Suprapubic skin (tissue), 4 donors: ENCODE measurements around the gene RASGEF1C. TPM values are rescaled to one million over a fixed set of nuclear protein-coding genes. Genes with fewer than 3 reads are reported as not detected.

Experiments
- DNase-seq, 2 donors: peaks; one replicate each; pipeline ENCODE4 v3.0.0-alpha.2; 2019; ENCODE audit warnings: low spot score in 2 of 2
- H3K27ac ChIP-seq: fragments of 200-600 bp; sonication (generic); one replicate; pipeline ENCODE4 v1.5.1; 2019
- H3K27me3 ChIP-seq: fragments of 200-600 bp; sonication (generic); one replicate; pipeline ENCODE4 v1.5.1; 2019
- H3K36me3 ChIP-seq: fragments of 200-600 bp; sonication (generic); one replicate; pipeline ENCODE4 v1.5.1; 2019
- H3K4me1 ChIP-seq: fragments of 200-600 bp; sonication (generic); one replicate; pipeline ENCODE4 v1.5.1; 2019
- H3K4me3 ChIP-seq: fragments of 200-600 bp; sonication (generic); one replicate; pipeline ENCODE4 v1.5.1; 2019; ENCODE audit warnings: mild to moderate bottlenecking
- H3K9me3 ChIP-seq: fragments of 200-600 bp; sonication (generic); one replicate; pipeline ENCODE4 v1.5.1; 2019
- EP300 ChIP-seq: sonication (generic); formaldehyde crosslinking; IDR thresholded peaks from one replicate; pipeline ENCODE4 v1.6.1; 2017; ENCODE audit warnings: antibody characterized with exemption
- POLR2A ChIP-seq, 2 donors: fragments of 450-650 bp; IDR thresholded peaks; one replicate each; pipeline ENCODE4 v1.6.1; 2017; ENCODE audit warnings: antibody characterized with exemption in 2 of 2, mild to moderate bottlenecking in 2 of 2, moderate library complexity in 2 of 2
- POLR2AphosphoS5 ChIP-seq, 3 donors: sonication (generic); formaldehyde crosslinking; IDR thresholded peaks; one replicate each; pipeline ENCODE4 v1.6.1; 2017; ENCODE audit warnings: antibody characterized with exemption in 3 of 3
- WGBS: methylation state at CpG from one replicate; pipeline ENCODE4 v1.1.5; 2018; 5-methylcytosine and 5-hydroxymethylcytosine counted together
- total RNA-seq, 4 donors: library from RNA; depleted of rRNA; stranded (reverse); fragments of >200 nt; gene quantifications; one replicate each; pipeline ENCODE4 v1.1.0, GENCODE V29; 2016
- TF ChIP-seq, protein P1 (sequence below), 2 donors: fragments of 200-600 bp in 1 of 2; fragments of 450-650 bp in 1 of 2; sonication (generic) in 1 of 2; IDR thresholded peaks; one replicate each; pipeline ENCODE4 v1.5.1; 2016 to 2019; ENCODE audit warnings: antibody characterized with exemption in 2 of 2, mild to moderate bottlenecking in 1 of 2, moderate library complexity in 1 of 2

The RASGEF1C gene
- total RNA-seq, 4 donors from 2014 or later, result 0.64 to 0.89 (median 0.81) TPM

DNA sequence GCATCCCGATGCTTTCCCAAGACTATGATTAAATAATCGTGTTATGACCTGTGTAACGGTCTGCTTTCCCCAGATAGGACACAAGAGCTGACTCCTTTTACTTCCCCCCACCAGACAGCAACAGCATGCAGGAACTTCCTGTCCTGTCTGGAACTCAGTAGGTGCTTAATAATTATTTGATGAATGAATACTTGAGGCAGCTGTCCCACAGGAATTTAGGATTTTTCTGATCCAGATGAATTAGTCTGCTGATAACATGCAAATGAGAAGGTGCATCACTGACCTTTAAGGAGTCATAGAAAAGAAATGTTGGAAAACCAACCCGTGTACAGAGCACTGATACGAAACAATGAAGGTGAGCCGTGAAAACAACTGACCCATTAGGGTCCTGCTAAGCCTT, 149.7 kb downstream of the RASGEF1C start:
- H3K4me3 ChIP-seq, result no peak overlapping the region
- no peak overlapping the region for H3K27ac ChIP-seq
- H3K4me1 ChIP-seq, result no peaks in the 10 kb centered on the region
- TF ChIP-seq POLR2AphosphoS5 (IDR thresholded peaks at IDR 0.05), result no peak
- TF ChIP-seq, protein P1, sequence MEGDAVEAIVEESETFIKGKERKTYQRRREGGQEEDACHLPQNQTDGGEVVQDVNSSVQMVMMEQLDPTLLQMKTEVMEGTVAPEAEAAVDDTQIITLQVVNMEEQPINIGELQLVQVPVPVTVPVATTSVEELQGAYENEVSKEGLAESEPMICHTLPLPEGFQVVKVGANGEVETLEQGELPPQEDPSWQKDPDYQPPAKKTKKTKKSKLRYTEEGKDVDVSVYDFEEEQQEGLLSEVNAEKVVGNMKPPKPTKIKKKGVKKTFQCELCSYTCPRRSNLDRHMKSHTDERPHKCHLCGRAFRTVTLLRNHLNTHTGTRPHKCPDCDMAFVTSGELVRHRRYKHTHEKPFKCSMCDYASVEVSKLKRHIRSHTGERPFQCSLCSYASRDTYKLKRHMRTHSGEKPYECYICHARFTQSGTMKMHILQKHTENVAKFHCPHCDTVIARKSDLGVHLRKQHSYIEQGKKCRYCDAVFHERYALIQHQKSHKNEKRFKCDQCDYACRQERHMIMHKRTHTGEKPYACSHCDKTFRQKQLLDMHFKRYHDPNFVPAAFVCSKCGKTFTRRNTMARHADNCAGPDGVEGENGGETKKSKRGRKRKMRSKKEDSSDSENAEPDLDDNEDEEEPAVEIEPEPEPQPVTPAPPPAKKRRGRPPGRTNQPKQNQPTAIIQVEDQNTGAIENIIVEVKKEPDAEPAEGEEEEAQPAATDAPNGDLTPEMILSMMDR (IDR thresholded peaks at IDR 0.05), result no peak
- H3K9me3 ChIP-seq, result no peaks in the 10 kb centered on the region
- H3K36me3 ChIP-seq, result no peaks in the 10 kb centered on the region
- no peaks in the 10 kb centered on the region for H3K27me3 ChIP-seq
- WGBS, result 87% methylated on average over 6 of the region's 6 CpGs
- DNase-seq, result no peak

DNA sequence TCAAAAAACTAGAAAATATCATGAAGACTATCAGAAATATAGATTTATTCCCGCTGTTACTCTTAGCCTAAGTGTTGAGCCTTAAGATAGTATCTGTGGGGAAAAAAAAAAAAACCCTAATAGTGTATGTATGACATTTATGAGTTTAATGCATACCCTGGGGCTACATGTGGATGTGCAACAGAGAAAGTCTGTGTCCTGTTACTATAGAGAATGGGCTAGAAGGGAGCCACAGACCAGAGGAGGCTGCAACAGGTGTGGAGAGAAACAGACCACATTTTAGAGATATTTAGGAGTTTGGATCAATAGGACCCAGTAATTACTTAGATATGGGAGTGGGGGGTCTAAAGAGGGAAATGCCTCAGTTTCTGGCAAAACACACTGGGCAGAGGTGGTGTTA, 152.9 kb downstream of the RASGEF1C start:
- Histone ChIP-seq H3K27me3 (no peaks in the 10 kb centered on the region), H3K4me1 (no peaks in the 10 kb centered on the region), H3K4me3 (no peak overlapping the region), H3K27ac (no peak overlapping the region), H3K36me3 (no peaks in the 10 kb centered on the region), H3K9me3 (no peaks in the 10 kb centered on the region)
- 100% methylated on average over 1 of the region's 1 CpG for WGBS
- DNase-seq, result no peak
- no peak for TF ChIP-seq EP300

DNA sequence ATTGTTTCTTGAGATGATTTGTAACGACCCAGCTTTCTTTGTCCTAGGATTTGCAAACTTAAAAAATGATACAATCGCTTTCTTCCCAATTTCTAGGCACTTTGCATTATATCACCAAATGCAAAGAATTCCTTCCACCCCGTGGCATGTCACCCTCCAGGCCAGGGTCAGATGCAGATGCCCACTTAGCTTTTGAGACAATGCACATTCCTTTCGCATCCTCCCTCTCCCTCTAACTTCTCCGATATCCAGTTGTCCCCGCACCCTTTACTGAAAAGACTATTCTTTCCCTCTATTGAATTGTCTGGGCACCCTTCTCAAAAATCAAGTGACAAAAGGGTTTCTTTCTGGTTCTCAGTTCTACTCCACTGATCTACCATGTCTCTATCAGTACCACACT, 154.8 kb downstream of the RASGEF1C start:
- Histone ChIP-seq H3K4me1 (no peaks in the 10 kb centered on the region), H3K9me3 (no peaks in the 10 kb centered on the region), H3K27ac (no peak overlapping the region), H3K27me3 (no peaks in the 10 kb centered on the region), H3K36me3 (no peaks in the 10 kb centered on the region), H3K4me3 (no peak overlapping the region)
- no peak for DNase-seq
- no peak for TF ChIP-seq POLR2AphosphoS5 (IDR thresholded peaks at IDR 0.05)
- TF ChIP-seq POLR2A (IDR thresholded peaks at IDR 0.05), result no peak
- no peak for TF ChIP-seq EP300
- TF ChIP-seq, protein P1 (IDR thresholded peaks at IDR 0.05), result no peak
- 87% methylated on average over 6 of the region's 6 CpGs for WGBS

DNA sequence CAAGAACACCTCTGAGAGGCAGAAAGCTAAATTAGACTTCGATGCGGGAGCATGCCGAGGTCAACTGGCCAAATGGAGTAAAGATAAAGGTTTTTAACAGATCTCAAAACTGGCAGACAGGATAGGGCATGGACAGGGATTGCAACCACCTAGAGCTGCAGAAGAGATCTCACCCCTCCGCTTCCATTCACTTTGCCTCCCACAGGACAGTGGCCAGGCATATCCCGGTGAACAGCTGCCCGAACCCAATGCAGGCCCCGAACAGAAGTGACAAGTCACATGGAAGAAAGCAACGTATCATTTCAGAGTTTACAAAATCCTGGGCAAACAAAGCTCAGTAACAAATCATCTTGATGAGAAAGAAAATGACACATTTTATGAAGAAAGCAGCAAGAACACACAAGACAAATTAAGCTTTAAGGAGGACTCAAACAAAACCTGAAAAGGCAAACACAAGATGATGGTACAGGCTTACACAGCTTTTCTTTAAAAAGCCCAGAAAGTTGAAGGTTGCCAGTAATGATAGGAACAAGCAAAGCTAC, 155.9 kb downstream of the RASGEF1C start:
- no peak for DNase-seq
- no peaks in the 10 kb centered on the region for H3K27me3 ChIP-seq
- WGBS, result 82% methylated on average over 8 of the region's 8 CpGs
- no peaks in the 10 kb centered on the region for H3K9me3 ChIP-seq
- no peak overlapping the region for H3K4me3 ChIP-seq
- TF ChIP-seq POLR2A (IDR thresholded peaks at IDR 0.05) (no peak), POLR2AphosphoS5 (IDR thresholded peaks at IDR 0.05) (no peak), EP300 (no peak)
- TF ChIP-seq, protein P1 (IDR thresholded peaks at IDR 0.05), result no peak
- H3K36me3 ChIP-seq, result no peaks in the 10 kb centered on the region
- H3K4me1 ChIP-seq, result peaks cover 6% of the 10 kb centered on the region
- H3K27ac ChIP-seq, result no peak overlapping the region

DNA sequence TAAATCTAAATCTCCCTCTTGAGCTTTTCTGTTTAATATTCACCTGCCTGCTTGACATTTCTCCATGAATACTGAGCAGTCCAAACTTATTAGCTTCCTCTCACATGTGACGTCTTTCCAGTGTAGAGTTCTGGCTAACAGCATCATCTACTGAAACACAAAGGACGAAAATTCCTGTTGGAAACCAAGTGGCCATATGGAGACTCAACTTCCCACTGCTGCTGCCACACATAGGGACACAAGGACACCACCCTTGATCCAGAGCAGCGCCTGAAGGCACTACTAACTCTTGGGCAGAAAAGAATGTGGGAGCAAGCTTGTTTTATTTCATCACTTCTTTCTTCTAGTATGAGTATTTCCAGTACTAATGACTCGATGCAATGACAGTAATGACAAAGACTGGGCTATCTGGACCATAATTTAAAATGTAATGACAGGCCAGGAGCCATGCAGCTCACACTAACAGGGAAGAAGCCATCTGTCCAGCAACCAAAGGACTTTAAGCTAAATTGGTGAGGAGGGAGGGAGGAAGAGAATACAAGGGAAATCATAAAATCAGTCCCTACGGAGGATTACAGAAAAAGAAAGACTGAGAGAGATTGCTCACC, 156.7 kb downstream of the RASGEF1C start:
- Histone ChIP-seq H3K36me3 (no peaks in the 10 kb centered on the region), H3K27me3 (no peaks in the 10 kb centered on the region), H3K27ac (no peak overlapping the region), H3K4me3 (no peak overlapping the region), H3K4me1 (peaks cover 15% of the 10 kb centered on the region), H3K9me3 (no peaks in the 10 kb centered on the region)
- DNase-seq, result no peak
- TF ChIP-seq POLR2A (IDR thresholded peaks at IDR 0.05) (no peak), EP300 (no peak), POLR2AphosphoS5 (IDR thresholded peaks at IDR 0.05) (no peak)
- TF ChIP-seq, protein P1 (IDR thresholded peaks at IDR 0.05), result no peak
- 95% methylated on average over 5 of the region's 5 CpGs for WGBS

Other genes starting within 250 kb of the RASGEF1C start
- 10 to 100 TPM; 24.8 to 37.2 (median 29.8) TPM for gene RNF130, start 137.5 kb downstream of the RASGEF1C start, total RNA-seq
- 10 to 100 TPM; 17.6 to 21.8 (median 19.5) TPM for gene MAPK9, start 82.9 kb upstream of the RASGEF1C start, total RNA-seq
- gene GFPT2, start 144.1 kb upstream of the RASGEF1C start, total RNA-seq, result 1 to 10 TPM; 2.9 to 6.9 (median 4.3) TPM